A549 (cell line): ENCODE data around the gene PAX1.

Source experiments
- CHD4 ChIP-seq: fragments of 200-600 bp; sonication (generic); IDR thresholded peaks from 2 replicates; pipeline ENCODE4 v1.6.1; 2016; ENCODE audit warnings: antibody characterized with exemption, mild to moderate bottlenecking, borderline replicate concordance
- CTCF ChIP-seq: fragments of >200 bp; sonication (Bioruptor Twin); formaldehyde crosslinking; IDR thresholded peaks from 3 replicates; pipeline ENCODE4 v1.5.1; 2016
- ESRRA ChIP-seq: fragments of 150-350 bp; IDR thresholded peaks from 2 replicates; pipeline ENCODE4 v1.6.1; 2014; ENCODE audit warnings: mild to moderate bottlenecking, low read length, borderline replicate concordance
- HDAC2 ChIP-seq: fragments of 200-600 bp; sonication (generic); IDR thresholded peaks from 2 replicates; pipeline ENCODE4 v1.6.1; 2016
- HMGXB4 ChIP-seq: fragments of 250-450 bp; sonication (Bioruptor Pico); IDR thresholded peaks from 2 replicates; pipeline ENCODE4 v1.5.0; 2021; ENCODE audit warnings: mild to moderate bottlenecking, moderate library complexity, borderline replicate concordance
- MAX ChIP-seq: IDR thresholded peaks from 2 replicates; pipeline ENCODE4 v1.6.1; 2012
- PHF8 ChIP-seq: fragments of 200-600 bp; sonication (generic); IDR thresholded peaks from 2 replicates; pipeline ENCODE4 v1.6.1; 2016; ENCODE audit warnings: low read depth, mild to moderate bottlenecking, antibody characterized with exemption, moderate library complexity, borderline replicate concordance
- POLR2AphosphoS2 ChIP-seq: conservative IDR thresholded peaks from 2 replicates; pipeline ENCODE4 v1.6.1; 2012; ENCODE audit warnings: low read length, improper control_type of control experiment, inconsistent platforms
- SREBF2 ChIP-seq: fragments of 450-650 bp; IDR thresholded peaks from 2 replicates; pipeline ENCODE4 v1.6.1; 2014; ENCODE audit warnings: mild to moderate bottlenecking, moderate library complexity
- TFCP2L1 ChIP-seq: fragments of 250-450 bp; sonication (Bioruptor Pico); IDR thresholded peaks from 2 replicates; pipeline ENCODE4 v1.5.0; 2021; ENCODE audit warnings: mild to moderate bottlenecking
- ZFP36 ChIP-seq: fragments of 450-650 bp; IDR thresholded peaks from 2 replicates; pipeline ENCODE4 v1.6.1; 2014; ENCODE audit warnings: borderline replicate concordance; ENCODE audit not compliant: partially characterized antibody

GRCh38 chr20:21739161-21739560 lies 33.7 kb downstream of the PAX1 start:
- no peak for TF ChIP-seq TFCP2L1 (CRISPR knock-in tag)
- no peak for TF ChIP-seq ESRRA
- TF ChIP-seq CTCF = no peak
- no peak for TF ChIP-seq MAX
- TF ChIP-seq HDAC2 = no peak
- no peak for TF ChIP-seq ZFP36
- TF ChIP-seq POLR2AphosphoS2 = no peak
- TF ChIP-seq HMGXB4 = no peak
- no peak for TF ChIP-seq CHD4
- no peak for TF ChIP-seq SREBF2
- TF ChIP-seq PHF8 = no peak
